Ectodermal cell (in vitro differentiated cells): ENCODE measurements around the gene PEG3. TPM values are rescaled to one million over a fixed set of nuclear protein-coding genes. Genes with fewer than 3 reads are reported as not detected.

ENCODE experiments used
- H3K27ac ChIP-seq: 2 replicates; pipeline ENCODE4 v1.7.0; 2013; ENCODE audit warnings: mild to moderate bottlenecking, low read depth, low read length; ENCODE audit not compliant: insufficient read depth, poor library complexity, severe bottlenecking
- H3K27me3 ChIP-seq: 2 replicates; pipeline ENCODE4 v1.7.0; 2013; ENCODE audit warnings: mild to moderate bottlenecking, low read length; ENCODE audit not compliant: insufficient read depth, control insufficient read depth, poor library complexity, severe bottlenecking
- H3K36me3 ChIP-seq: one replicate; pipeline ENCODE4 v1.7.0; 2013; ENCODE audit warnings: low read length; ENCODE audit not compliant: control insufficient read depth, insufficient read depth
- H3K4me1 ChIP-seq: one replicate; pipeline ENCODE4 v1.7.0; 2013; ENCODE audit warnings: low read length; ENCODE audit not compliant: control insufficient read depth, insufficient read depth
- H3K4me3 ChIP-seq: 2 replicates; pipeline ENCODE4 v1.7.0; 2013; ENCODE audit warnings: low read depth, low read length, control low read depth; ENCODE audit not compliant: insufficient read depth
- H3K9me3 ChIP-seq: 2 replicates; pipeline ENCODE4 v1.7.0; 2013; ENCODE audit warnings: mild to moderate bottlenecking, low read length, moderate library complexity; ENCODE audit not compliant: control insufficient read depth
- WGBS, 2 experiments: methylation state at CpG; one replicate each; pipeline ENCODE4 v1.1.7; 2013; ENCODE audit warnings: missing lambda C conversion rate in 2 of 2; 5-methylcytosine and 5-hydroxymethylcytosine counted together
- polyA plus RNA-seq, 4 experiments: library from polyadenylated mRNA; stranded (reverse); fragments of 50-300 nt; gene quantifications; one replicate each; pipeline ENCODE4 v1.2.3, GENCODE V29; 2013

The PEG3 gene
- polyA plus RNA-seq (2013, experiment 1 of 4), result not detected
- not detected for polyA plus RNA-seq (2013, experiment 2 of 4)
- not detected for polyA plus RNA-seq (2013, experiment 3 of 4)
- not detected for polyA plus RNA-seq (2013, experiment 4 of 4)

- no peaks in the 10 kb centered on the region for H3K27me3 ChIP-seq
- no peak within 1 kb of the TSS for H3K27ac ChIP-seq
- WGBS, 2 experiments, result 90% methylated on average over 49 of the region's 49 CpGs
- H3K4me3 ChIP-seq, result no peak within 1 kb of the TSS
- H3K4me1 ChIP-seq, result no peaks in the 10 kb centered on the region
- H3K36me3 ChIP-seq, result no peaks in the 10 kb centered on the region
- H3K9me3 ChIP-seq, result peaks cover 4% of the 10 kb centered on the region
Measured at GRCh38 chr19:56840451-56841192, at the start of gene PEG3, which contains the start of gene ZIM2. Gene PEG3 (minus strand): TSS chr19:56840726. CDS start chr19:56824655, 16,071 bp downstream. Gene ZIM2 (minus strand): TSS chr19:56840726. CDS start chr19:56824277, 16,449 bp downstream.

- Histone ChIP-seq H3K4me1 (no peaks in the 10 kb centered on the region), H3K27me3 (no peaks in the 10 kb centered on the region), H3K9me3 (peaks cover 14% of the 10 kb centered on the region), H3K4me3 (no peak overlapping the region), H3K36me3 (no peaks in the 10 kb centered on the region), H3K27ac (no peak overlapping the region)
- 81% methylated on average over 14 of the region's 14 CpGs for WGBS, 2 experiments
Measured at GRCh38 chr19:56885173-56885985, 44.9 kb upstream of the PEG3 start.

GRCh38 chr19:56884441-56884840 lies 43.9 kb upstream of the PEG3 start:
- H3K4me1 ChIP-seq, result no peaks in the 10 kb centered on the region
- no peak overlapping the region for H3K27ac ChIP-seq
- H3K27me3 ChIP-seq, result no peaks in the 10 kb centered on the region
- peaks cover 14% of the 10 kb centered on the region for H3K9me3 ChIP-seq
- H3K4me3 ChIP-seq, result no peak overlapping the region
- no peaks in the 10 kb centered on the region for H3K36me3 ChIP-seq
- WGBS, 2 experiments, result 92 to 95% methylated on average over 5 of the region's 5 CpGs

GRCh38 chr19:56880592-56881190 lies 40.2 kb upstream of the PEG3 start:
- H3K4me1 ChIP-seq, result no peaks in the 10 kb centered on the region
- H3K9me3 ChIP-seq, result peaks cover 11% of the 10 kb centered on the region
- no peaks in the 10 kb centered on the region for H3K36me3 ChIP-seq
- no peak overlapping the region for H3K27ac ChIP-seq
- H3K27me3 ChIP-seq, result no peaks in the 10 kb centered on the region
- 65 to 67% methylated on average over 5 of the region's 5 CpGs for WGBS, 2 experiments
- H3K4me3 ChIP-seq, result no peak overlapping the region

- Histone ChIP-seq H3K36me3 (no peaks in the 10 kb centered on the region), H3K4me1 (no peaks in the 10 kb centered on the region), H3K4me3 (no peak overlapping the region), H3K9me3 (peaks cover 4% of the 10 kb centered on the region), H3K27me3 (no peaks in the 10 kb centered on the region), H3K27ac (no peak overlapping the region)
- WGBS, 2 experiments, result 77 to 78% methylated on average over 19 of the region's 19 CpGs
Measured at GRCh38 chr19:56877069-56877715, 36.7 kb upstream of the PEG3 start.

- no peaks in the 10 kb centered on the region for H3K27me3 ChIP-seq
- H3K27ac ChIP-seq, result no peak overlapping the region
- 71 to 76% methylated on average over 2 to 3 of the region's 3 CpGs for WGBS, 2 experiments
- H3K4me1 ChIP-seq, result no peaks in the 10 kb centered on the region
- peaks cover 4% of the 10 kb centered on the region for H3K9me3 ChIP-seq
- no peak overlapping the region for H3K4me3 ChIP-seq
- H3K36me3 ChIP-seq, result no peaks in the 10 kb centered on the region
Measured at GRCh38 chr19:56875717-56876116, 35.2 kb upstream of the PEG3 start.

- H3K9me3 ChIP-seq, result peaks cover 8% of the 10 kb centered on the region
- no peaks in the 10 kb centered on the region for H3K27me3 ChIP-seq
- H3K27ac ChIP-seq, result no peak overlapping the region
- 64% methylated on average over 4 of the region's 4 CpGs for WGBS, 2 experiments
- no peaks in the 10 kb centered on the region for H3K4me1 ChIP-seq
- no peak overlapping the region for H3K4me3 ChIP-seq
- H3K36me3 ChIP-seq, result no peaks in the 10 kb centered on the region
Measured at GRCh38 chr19:56874530-56874929, 34.0 kb upstream of the PEG3 start.

- Histone ChIP-seq H3K27me3 (no peaks in the 10 kb centered on the region), H3K36me3 (no peaks in the 10 kb centered on the region), H3K27ac (no peak overlapping the region), H3K9me3 (peaks cover 14% of the 10 kb centered on the region), H3K4me3 (no peak overlapping the region), H3K4me1 (no peaks in the 10 kb centered on the region)
- 75 to 80% methylated on average over 5 of the region's 5 CpGs for WGBS, 2 experiments
Measured at GRCh38 chr19:56873493-56873892, 33.0 kb upstream of the PEG3 start.

- H3K9me3 ChIP-seq, result peaks cover 19% of the 10 kb centered on the region
- 67 to 69% methylated on average over 8 of the region's 8 CpGs for WGBS, 2 experiments
- no peak overlapping the region for H3K27ac ChIP-seq
- H3K27me3 ChIP-seq, result no peaks in the 10 kb centered on the region
- no peaks in the 10 kb centered on the region for H3K36me3 ChIP-seq
- no peak overlapping the region for H3K4me3 ChIP-seq
- no peaks in the 10 kb centered on the region for H3K4me1 ChIP-seq
Measured at GRCh38 chr19:56869886-56870285, 29.4 kb upstream of the PEG3 start.
